ENCODE results near the gene SHISAL2B.

DNA sequence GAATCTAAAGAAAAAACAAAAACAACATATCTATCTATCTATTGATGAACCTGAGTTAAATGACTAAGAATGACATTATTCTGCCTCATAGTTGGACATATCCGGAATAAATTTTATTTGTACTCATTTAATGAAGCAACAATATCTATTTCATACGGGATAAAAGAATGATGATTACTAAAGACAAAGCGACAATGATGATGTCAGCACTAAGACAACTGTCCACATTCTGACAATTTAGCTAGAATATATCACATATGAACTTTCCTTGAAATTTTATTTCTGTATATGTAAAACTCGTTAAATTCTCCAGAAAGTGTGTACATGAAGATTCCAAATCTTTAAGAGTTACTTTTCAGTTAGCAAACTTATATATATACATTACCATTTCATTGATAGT is 23.2 kb upstream of the SHISAL2B start:
- TF ChIP-seq, protein P1, sequence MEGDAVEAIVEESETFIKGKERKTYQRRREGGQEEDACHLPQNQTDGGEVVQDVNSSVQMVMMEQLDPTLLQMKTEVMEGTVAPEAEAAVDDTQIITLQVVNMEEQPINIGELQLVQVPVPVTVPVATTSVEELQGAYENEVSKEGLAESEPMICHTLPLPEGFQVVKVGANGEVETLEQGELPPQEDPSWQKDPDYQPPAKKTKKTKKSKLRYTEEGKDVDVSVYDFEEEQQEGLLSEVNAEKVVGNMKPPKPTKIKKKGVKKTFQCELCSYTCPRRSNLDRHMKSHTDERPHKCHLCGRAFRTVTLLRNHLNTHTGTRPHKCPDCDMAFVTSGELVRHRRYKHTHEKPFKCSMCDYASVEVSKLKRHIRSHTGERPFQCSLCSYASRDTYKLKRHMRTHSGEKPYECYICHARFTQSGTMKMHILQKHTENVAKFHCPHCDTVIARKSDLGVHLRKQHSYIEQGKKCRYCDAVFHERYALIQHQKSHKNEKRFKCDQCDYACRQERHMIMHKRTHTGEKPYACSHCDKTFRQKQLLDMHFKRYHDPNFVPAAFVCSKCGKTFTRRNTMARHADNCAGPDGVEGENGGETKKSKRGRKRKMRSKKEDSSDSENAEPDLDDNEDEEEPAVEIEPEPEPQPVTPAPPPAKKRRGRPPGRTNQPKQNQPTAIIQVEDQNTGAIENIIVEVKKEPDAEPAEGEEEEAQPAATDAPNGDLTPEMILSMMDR (conservative IDR thresholded peaks at IDR 0.05), result no peak
- no peak for TF ChIP-seq ZFX (IDR thresholded peaks at IDR 0.05)

Measured in C4-2B (cell line).